HG02763 (cell line): ENCODE results near the gene DPF1.

ENCODE experiments used
- ATAC-seq: cut with Tn5 transposase; IDR thresholded peaks from one replicate; pipeline ENCODE4 v1.9.1; 2021; ENCODE audit warnings: mild to moderate bottlenecking, moderate library complexity; ENCODE audit not compliant: unreplicated experiment

Gene DPF1

DNA sequence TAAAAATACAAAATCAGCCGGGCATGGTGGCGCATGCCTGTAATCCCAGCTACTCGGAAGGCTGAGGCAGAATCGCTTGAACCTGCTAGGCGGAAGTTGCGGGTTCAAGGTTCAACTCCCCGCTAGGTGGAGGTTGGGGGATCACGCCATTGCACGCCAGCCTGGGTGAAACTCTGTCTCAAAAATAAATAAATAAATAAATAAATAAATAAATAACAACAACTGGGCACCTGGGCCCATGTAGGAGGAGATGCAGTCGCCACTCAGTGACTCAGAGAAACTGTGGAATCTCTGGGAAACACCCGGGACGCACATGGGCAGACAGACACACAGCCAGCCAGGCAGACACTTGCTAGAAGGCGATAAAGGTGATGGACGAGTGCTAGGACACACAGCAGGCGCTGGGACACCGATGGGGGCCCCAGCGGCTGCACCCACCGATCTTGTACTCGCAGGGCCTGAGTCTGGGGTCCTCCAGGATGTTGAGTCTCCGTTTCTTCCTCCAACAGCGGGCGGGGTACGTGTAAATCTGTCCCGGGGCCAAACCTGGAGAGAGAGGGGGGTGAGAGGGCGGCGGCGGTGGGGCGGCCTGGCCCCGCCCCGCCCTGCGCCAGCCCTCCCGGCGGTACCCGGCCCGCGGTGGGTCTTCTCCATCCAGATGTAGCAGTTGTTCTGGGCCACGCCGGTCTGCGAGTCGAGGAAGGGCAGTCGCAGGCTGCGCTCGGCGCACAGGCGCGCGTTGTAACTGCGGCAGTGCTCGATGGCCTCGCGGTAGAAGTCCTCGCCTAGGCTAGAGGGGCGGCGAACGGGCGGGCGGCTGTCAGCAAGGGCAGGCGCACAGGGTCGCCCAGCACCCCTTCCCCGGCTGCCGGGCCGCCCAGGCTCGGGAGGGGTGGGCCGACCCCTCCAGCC, 1.8 kb downstream of the DPF1 start:
- no peak for ATAC-seq

DNA sequence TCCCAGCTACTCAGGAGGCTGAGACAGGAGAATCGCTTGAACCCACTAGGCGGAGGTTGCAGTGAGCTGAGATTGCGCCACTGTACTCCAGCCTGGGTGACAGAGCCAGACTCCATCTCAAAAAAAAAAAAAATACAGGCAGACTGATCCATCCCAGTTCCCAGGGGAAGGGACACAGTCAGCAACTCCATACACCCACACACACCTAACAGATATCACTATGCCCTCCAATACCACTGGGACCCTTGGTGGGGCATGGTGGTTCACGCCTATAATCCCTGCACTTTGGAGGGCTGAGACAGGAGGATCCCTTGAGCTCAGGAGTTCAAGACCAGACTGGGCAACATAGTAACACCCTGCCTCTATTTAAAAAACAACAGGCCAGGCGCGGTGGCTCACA, 2.6 kb downstream of the DPF1 start:
- no peak for ATAC-seq

DNA sequence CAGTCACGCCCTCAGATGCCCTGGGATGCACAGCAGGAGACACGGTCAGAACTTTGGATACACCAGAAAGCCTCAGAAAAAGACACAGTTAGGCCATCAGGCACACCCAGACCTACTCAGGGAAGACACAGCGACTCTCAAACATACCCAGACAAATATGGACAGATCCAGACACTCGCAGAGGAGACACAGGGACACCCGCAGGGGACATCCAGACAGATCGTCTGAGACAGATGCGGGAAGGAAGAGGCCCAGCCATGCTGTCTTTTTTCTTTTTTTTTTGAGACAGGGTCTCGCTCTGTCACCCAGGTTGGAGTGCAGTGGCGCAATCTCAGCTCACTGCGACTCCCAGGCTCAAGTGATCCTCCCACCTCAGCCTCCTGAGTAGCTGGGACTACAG, 4.8 kb downstream of the DPF1 start:
- ATAC-seq, result no peak

DNA sequence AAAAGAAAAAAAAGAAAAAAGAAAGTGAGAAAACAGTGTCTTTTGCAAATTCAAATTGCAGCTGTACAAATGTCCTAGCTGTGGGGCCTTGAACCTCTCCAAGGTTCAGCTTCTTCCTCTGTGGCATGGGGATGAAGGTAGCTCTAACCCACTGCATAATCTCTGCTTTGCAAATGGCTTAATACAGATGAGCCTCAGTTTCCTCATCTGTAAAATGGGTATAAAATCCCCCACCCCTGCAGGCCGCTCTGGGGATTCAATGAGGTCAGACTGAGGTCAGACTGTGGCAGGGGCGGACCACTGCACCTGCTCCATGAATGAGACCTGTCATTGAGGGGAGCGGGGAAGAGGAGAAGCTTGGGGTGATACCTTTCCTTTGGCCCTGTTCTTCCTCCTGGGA, 5.8 kb downstream of the DPF1 start:
- no peak for ATAC-seq

DNA sequence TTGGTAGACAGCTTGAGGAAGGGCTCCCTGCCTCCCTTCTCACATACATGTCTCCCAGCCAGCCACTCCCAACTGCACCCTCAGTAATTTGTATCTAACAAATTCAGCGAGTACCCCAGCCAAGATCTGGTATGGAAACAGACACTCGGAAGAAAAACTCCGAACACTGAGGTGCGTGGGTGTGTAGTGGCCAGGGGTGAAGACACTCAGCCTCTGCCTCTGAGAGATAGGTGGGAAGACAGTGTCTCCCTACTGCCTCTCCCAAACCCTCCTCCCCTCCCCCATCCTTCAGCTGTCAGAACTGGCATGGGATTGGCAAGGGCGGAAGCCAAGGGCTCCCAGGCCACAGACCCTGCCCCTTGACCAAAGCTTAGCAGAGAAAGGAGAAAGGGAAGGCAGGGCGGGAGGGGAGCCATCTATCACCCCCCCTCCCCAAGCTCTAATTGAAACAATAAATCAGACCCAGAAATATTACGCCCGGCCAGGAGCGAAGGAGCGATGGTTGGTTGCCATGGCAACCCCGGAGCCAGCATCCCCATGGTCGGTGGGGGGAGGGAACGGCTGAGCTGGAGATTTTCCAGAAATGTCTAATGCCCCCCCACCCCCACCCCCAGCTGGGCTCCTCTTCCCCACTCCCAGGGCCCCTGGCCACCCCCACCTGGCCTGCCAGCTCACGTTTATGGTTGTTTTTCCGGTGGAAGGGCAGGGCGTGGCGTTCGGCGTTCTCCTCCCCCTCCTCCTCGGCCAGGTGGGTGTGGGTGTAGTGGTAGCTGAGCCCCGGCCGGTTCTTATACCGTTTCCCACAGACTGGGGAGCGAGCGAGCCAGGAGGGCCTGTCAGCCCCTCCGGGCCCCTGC, 7.0 kb downstream of the DPF1 start:
- no peak for ATAC-seq

DNA sequence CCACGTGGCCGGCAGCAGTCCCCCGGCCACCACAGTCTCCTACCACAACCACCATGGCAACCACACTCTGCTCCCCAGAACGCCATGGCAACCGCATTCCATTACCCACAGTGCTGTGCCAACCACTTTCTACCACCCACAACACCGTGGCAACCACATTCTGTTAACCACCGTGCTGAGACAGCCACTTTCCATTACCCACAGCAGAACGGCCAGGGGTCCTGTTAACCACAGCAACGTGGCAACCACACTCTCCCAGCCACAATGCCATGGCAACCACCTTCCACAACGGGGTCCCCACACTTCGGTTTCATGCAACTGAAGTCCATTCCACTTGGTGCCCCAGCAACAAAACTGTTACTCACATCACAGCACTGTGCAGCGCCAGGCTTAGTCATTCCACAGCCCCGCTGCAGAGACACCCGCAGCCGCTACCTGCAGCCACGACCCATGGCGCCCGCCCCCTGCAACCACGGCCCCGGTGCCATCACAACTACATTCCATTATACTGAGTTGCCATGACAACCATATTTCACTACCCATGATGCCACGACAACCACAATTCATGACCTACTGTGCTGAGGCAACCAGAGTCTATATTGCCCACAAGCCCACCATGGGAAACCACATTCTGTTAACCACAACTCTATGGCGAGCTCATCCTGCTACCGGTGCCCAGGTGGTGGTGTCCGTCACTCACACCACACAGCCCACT, 10.0 kb downstream of the DPF1 start:
- no peak for ATAC-seq

DNA sequence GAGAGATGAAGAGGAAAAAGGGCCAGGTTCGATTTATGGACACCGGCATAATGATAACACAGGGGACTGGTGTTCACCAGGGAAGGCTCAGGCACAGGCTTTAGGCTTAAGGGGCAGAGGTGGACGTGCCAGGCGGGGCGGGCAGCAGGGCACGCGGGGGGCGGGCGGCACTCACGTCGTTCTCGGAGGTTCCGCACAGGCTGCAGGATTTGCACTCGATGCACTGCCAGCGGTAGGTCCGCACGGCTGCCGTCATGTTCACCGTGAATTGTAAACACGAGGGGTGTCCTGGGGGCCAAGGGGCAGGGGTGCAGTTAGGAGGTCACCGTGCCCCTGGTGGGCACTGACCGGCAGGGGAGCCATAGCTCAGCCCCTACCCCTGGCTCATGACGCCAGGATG, 10.6 kb downstream of the DPF1 start:
- ATAC-seq, result no peak

DNA sequence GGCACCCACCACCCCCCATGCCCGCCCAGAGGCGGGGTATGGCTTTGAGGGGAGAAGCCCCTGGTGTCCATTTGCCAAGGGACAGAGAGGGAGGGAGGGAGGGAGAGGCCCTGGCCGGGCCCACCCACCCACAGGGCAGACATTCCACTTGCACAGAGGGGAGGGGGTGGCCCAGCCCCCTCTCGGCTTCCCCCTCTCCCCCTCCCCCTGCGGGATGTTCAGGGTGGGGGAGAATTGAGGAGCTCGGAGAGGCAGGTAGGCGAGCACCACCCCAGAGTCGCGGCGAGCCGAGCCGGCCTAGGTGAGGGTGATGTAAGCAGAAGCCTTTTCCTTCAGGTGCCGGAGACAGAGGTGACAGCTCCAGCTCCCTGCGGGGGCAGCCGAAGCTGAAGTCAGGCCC, 12.3 kb downstream of the DPF1 start:
- no peak for ATAC-seq

DNA sequence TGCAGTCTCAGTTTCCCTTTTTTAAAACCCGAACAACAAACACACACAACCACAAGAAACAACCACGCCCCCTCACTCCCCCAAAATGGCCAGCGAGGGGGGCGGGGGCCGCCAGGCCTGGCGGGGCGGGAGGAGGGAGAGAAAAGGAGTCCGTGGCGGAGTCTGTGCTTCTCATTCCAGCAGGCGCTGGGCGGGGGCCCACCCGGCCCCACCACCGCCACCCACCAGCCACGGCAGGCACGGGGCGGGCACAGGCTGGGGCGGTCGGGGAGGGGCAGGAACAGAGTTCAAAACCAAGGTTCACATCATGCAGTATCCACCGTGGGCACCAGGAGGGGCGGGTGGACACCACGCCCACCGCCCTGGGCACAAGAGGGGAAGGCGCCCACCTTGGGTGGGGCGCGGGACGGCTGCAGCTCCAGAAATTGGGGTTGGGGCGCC, 12.9 kb downstream of the DPF1 start:
- no peak for ATAC-seq

DNA sequence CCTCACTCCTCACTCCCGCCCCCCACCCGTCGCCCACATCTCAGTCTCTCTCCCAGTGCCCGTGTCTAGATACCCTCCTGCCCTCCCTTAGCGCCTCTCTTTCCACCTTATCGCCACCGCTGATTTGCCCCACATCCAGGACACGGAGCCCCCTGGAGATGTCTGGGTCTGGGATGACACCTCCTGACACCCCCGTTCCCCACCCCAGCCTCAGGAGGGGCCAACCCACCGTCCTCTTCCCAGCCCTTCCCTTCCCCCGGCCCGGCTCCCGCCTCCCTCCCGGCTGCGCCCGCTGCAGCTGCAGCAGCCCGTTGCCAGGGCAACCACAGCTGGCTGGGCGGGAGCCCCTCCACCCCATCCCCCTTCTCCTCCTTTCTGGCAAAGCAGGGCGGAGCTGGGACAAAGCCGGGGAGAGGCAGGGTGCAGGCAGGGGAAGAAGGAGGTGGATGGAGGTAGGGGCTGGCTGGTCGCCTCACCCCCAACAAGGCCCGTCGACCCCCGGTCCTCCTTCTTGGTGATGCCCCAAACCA, 13.5 kb downstream of the DPF1 start:
- no peak for ATAC-seq

DNA sequence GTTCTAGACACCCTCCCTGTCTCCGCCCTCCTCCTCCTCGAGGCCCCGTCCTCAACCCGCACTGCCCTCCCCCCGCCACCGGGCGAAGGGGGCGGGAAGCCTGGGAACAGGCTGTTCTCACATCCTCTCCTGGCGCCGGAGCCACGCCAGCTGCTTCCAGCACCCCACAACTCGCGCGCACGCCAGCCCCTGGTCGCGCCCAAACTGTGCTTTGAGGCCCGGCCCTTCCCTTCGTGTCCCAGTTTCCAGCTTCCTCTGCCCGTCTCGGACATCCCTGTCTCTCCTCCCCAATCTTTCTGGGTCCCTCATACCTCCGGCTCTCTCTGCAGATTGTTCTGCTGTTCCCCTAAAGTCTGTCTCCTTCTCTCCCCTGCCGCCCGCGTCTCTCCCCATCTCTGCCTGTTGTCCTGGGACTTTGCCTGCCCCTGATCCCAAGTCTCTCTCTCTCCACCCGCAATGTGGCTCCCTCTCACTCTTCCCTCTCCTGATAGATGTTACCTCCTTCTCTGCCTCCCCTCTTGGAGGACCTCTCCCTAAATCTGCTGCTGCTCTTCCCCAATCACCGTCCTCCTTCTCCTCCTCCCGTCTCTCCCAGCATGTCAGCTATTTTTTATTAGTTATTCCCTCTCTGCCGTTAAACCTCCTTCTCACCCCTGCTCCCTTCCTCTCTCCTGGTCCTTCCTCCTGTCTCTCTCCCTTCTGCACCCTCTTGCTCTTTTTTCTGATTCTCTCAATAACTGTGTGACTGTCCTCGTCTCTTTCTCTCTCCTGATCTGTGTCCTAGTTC, 14.2 kb downstream of the DPF1 start:
- no peak for ATAC-seq

DNA sequence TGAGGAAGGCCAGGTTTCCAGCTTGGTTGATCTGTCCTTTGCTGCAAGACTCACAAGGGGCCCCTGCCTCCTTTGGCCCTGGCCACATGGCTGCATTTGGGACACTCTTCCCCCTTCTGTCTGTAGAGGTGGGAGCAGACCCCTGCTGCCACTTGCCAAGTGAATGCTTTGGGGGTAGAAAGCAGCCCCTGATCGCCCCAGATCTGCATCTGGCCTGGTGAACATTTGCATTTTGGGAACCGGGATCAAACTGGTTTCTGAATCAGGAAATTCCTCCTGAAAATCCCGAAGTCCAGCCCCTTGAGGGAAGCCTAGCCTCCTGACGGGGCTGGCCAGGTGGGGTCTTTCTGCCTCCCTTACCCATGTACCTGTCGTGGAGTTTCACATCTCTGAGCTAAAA, 14.9 kb downstream of the DPF1 start:
- no peak for ATAC-seq

DNA sequence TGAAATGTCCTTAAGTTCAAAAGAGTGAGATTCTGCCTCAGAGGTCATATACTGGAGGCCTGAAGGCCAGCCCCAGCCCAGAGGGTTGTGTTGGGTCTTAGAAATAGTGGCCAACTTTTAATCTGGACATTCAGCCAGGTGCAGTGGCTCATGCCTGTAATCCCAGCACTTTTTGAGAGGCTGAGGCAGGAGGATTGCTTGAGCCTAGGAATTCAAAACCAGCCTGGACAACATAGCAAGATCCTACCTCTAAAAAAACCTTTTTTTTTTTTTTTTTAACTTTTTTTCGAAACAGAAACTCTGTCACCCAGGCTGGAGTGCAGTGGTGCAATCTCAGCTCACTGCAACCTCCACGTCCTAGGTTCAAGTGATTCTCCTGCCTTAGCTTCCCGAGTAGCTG, 15.5 kb downstream of the DPF1 start:
- no peak for ATAC-seq

DNA sequence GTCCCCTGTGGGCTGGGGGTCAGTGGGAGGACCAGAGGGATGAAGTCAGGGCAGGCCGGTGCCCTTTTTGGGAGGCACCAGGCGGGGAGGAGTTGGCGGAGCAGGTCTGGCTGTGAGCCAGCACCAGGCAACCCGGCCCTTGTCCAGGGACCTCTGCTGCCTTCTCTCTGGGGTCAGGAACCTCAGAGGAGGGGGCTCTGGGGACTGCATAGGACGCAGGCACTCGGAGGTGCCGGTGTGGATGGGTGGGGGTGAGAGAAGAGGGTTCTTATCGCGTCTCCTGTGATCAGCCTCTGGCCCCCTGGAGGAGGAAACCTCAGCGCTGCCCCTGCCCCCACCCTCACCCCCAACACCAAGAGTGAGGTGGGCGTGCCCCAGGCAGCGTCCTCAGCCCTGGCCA, 16.5 kb downstream of the DPF1 start:
- no peak for ATAC-seq

DNA sequence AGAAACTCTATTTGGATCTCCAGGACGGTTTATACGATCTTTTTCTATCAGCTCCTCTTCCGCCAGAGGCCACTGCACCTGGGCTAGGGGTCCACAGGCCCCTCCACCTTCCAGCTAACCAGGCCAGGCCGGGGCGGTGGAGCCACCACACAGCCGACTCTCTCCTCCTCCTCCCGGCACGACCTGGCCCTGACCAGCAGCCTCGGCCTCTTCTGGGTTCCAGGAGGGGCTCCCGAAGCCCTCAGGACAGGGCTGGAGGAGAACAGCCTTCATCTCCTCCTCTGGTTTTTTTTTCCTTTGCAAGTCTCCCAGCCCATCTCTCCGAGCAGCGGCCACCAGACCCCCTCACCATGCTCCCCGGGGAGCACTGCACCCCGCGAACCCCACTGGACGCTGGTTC, 17.1 kb downstream of the DPF1 start:
- ATAC-seq, result no peak

DNA sequence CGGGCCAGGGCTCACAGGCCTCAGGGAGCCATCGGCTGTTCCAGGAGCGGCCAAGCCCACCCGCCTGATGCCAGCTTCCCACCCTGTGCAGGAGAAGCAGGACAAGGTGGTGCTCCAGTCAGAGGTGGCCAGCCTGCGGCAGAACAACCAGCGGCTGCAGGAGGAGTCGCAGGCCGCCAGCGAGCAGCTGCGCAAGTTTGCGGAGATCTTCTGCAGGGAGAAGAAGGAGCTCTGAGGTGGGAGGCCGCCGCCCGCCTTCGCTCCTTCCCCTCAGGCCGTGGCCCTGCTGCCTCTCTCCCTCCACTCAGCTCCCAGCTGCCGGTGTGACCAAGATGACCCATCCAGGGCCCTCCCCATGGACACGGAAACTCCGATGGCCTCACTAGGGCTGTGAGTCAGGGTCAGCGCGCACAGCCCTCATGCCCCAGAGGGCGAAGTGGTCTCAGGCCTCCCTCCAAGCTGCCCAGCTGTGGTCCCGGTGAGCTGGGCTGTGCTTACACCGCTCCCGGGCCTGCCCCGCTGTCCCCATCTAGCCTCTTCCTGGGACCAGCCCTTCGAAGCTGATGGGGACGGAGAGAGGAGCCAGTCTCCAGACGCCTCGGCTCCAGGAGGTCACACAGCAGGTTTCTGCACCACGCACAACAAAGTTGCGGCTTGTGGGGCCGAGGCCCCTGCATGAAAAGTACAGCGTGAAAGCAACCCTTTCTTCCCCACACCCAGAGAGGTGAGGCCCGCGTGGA, 17.8 kb downstream of the DPF1 start:
- ATAC-seq, result no peak

DNA sequence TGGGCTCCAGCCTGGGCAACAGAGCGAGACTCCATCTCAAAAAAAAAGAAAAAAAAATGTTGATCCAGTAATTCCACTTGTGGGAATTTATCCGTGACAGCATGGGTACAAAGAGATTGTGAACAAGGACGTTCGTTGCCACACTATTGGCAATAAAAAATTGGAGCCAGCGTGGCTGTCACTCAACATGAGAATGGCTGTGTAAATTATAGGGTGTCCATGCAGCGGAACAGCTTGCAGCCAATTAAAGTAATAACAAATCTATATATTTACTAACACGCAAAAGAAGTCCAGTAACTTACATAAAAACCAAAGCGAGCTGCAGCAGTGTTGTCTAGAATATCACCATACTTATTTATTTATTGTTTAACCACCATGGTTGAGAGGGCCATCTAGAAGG, 19.3 kb downstream of the DPF1 start:
- ATAC-seq, result no peak

DNA sequence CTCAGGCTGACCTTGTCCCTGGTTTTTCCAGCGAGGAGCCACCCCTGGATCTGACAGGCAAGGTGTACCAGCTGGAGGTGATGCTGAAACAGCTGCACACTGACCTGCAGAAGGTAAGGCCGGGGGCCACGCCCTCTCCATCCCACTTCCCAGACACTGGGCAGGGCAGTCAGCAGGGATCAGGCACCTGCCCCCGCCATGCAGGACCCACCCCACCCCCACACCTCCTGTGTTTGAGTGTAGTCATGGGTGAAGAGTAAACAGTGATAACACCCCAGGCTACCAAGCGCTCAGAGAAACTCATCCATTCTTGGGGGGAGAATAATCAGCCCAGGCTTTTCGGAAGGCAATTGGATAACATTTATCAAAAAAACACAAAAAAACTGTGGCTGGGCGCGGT, 19.9 kb downstream of the DPF1 start:
- ATAC-seq, result no peak

DNA sequence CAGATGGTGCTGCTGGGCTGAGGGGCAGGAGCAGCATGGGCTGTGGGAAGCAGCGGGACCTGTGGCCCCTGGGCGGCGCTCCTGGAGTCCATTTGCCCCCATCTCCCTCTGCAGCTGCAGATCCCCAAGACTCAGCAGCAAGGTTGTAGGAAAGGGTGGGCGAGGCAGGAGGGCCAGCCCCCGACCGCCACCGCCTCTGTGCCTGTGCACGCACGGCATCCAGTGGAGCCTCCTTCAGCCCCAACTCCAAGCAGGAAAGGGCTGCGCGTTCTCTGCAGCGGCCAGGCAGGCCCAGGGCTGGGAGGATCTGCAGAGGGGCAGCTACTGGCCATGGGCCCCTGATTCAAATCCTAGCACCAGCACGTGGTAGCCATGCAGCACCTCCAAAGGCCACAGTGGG, 20.8 kb downstream of the DPF1 start:
- ATAC-seq, result no peak

DNA sequence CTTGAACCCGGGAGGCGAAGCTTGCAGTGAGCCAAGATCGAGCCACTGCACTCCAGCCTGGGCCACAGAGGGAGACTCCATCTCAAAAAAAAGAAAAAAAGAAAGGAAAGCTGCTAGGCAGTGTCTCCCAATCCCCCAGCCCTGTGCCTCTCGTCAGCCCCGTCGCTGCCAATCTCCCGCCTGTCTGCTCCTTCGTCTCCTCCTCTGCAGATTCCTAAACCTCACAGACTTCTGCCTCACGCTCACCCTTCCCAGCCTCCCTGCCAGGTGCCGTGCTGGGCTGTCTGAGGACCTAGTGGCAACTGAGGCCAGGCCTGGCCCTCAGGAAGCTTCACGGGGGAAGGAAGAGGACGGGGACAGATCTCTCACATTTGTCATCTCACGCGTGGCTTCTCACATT, 21.5 kb downstream of the DPF1 start:
- no peak for ATAC-seq
